Mucosa of descending colon (tissue), 3 donors: ENCODE results near the gene DCAF6. TPM values are rescaled to one million over a fixed set of nuclear protein-coding genes. Genes with fewer than 3 reads are reported as not detected.

Experiments used
- ATAC-seq: fragments of 200-7000 bp; cut with Tn5 transposase; one replicate; pipeline ENCODE4 v1.9.1; 2020; ENCODE audit warnings: mild to moderate bottlenecking, moderate library complexity
- DNase-seq, 3 donors: peaks; one replicate each; pipeline ENCODE4 v3.0.0-alpha.2; 2020
- H3K36me3 ChIP-seq: fragments of 200-600 bp; one replicate; pipeline ENCODE4 v1.8.0; 2021; ENCODE audit warnings: low read depth, mild to moderate bottlenecking
- H3K4me1 ChIP-seq: fragments of 200-600 bp; one replicate; pipeline ENCODE4 v1.8.0; 2021; ENCODE audit warnings: low read depth, mild to moderate bottlenecking
- H3K4me3 ChIP-seq: fragments of 200-600 bp; one replicate; pipeline ENCODE4 v1.8.0; 2021; ENCODE audit warnings: mild to moderate bottlenecking
- H3K9me3 ChIP-seq: fragments of 200-600 bp; one replicate; pipeline ENCODE4 v1.8.0; 2021; ENCODE audit warnings: mild to moderate bottlenecking
- CTCF ChIP-seq: fragments of 200-600 bp; IDR thresholded peaks from one replicate; pipeline ENCODE4 v1.8.0; 2022; ENCODE audit warnings: antibody characterized with exemption, mild to moderate bottlenecking
- intact Hi-C, 2 donors: fragments of 100-400 bp; cut with DNase I in 1 of 2; cut with micrococcal nuclease in 1 of 2; formaldehyde crosslinking; loops; one replicate each; pipeline versions ENCODE4 v1.11.0 to v1.11.1; 2022; cut with DNase I, micrococcal nuclease
- total RNA-seq, 3 donors: library from RNA; stranded (reverse); fragmentation: NEBNext Ultra II Directional in 2 of 3; extraction: Animal tissue kit (Norgen Biotek cat#: 25700) in 2 of 3; gene quantifications; one replicate each; pipeline versions ENCODE4 v1.2.1 to v1.2.4, GENCODE V29; 2021 to 2023
- donor health status: DM: no; HTN: no; CAD: no; lungs with moderate emphysema.
- donor health status: DM: no; HTN: no; CAD: no.
- donor health status: DM: no; HTN: yes; CAD: no.

Gene DCAF6
- total RNA-seq, 3 donors from 2014 or later, result 57.1 to 71.7 (median 62.2) TPM

- Histone ChIP-seq H3K9me3 (no peaks in the 10 kb centered on the region), H3K4me1 (peaks cover under 1% of the 10 kb centered on the region), H3K4me3 (no peak overlapping the region), H3K36me3 (no peaks in the 10 kb centered on the region)
- TF ChIP-seq CTCF, result peak; percentile 78
- DNase-seq, result peak in 2 of 3 donors; percentile 60 to 71
- no peak for ATAC-seq
- intact Hi-C loops, result no loop called here
These were observed 148.1 kb downstream of the DCAF6 start for GRCh38 chr1:168084396-168085231.

- Histone ChIP-seq H3K4me3 (no peak overlapping the region), H3K36me3 (no peaks in the 10 kb centered on the region), H3K9me3 (no peaks in the 10 kb centered on the region), H3K4me1 (peaks cover 6% of the 10 kb centered on the region)
- no peak for TF ChIP-seq CTCF
- intact Hi-C loops, result no loop called here
- DNase-seq (peak in 2 of 3 donors; percentile 31 to 45), ATAC-seq (no peak)
These were observed 149.0 kb downstream of the DCAF6 start for GRCh38 chr1:168085401-168085872.

GRCh38 chr1:168086438-168086837 lies 150.0 kb downstream of the DCAF6 start:
- Histone ChIP-seq H3K4me1 (peaks cover 6% of the 10 kb centered on the region), H3K4me3 (no peak overlapping the region), H3K36me3 (no peaks in the 10 kb centered on the region), H3K9me3 (no peaks in the 10 kb centered on the region)
- no peak for TF ChIP-seq CTCF
- no peak for ATAC-seq
- DNase-seq, result no peak
- intact Hi-C loops, result no loop called here

GRCh38 chr1:168087696-168088095 lies 151.2 kb downstream of the DCAF6 start:
- intact Hi-C loops, result no loop called here
- Histone ChIP-seq H3K9me3 (no peaks in the 10 kb centered on the region), H3K4me1 (peaks cover 11% of the 10 kb centered on the region), H3K36me3 (no peaks in the 10 kb centered on the region), H3K4me3 (no peak overlapping the region)
- no peak for ATAC-seq
- no peak for DNase-seq
- TF ChIP-seq CTCF, result no peak

- peak in 2 of 3 donors; percentile 50 to 58 for DNase-seq
- no peaks in the 10 kb centered on the region for H3K36me3 ChIP-seq
- TF ChIP-seq CTCF, result no peak
- peaks cover 17% of the 10 kb centered on the region for H3K4me1 ChIP-seq
- H3K9me3 ChIP-seq, result no peaks in the 10 kb centered on the region
- no peak overlapping the region for H3K4me3 ChIP-seq
- peak; percentile 74 for ATAC-seq
- intact Hi-C loops, result no loop called here
These were observed 152.2 kb downstream of the DCAF6 start for GRCh38 chr1:168088511-168089325.
